Kasumi-1 (cell line): ENCODE data around the gene GPR37L1.

Experiments used
- DNase-seq, 2 experiments: peaks; one replicate each; lab custom pipeline; 2025; lab: John Stamatoyannopoulos, UW

The GPR37L1 gene

GRCh38 chr1:202122639-202123335 lies at the start of gene GPR37L1:
Gene GPR37L1, plus strand, starts transcription at chr1:202122917. Its CDS starts 47 bp downstream, at chr1:202122964.
- DNase-seq: no peak

GRCh38 chr1:202073206-202073605 lies 49.5 kb upstream of the GPR37L1 start:
- DNase-seq: no peak

GRCh38 chr1:202074985-202075384 lies 47.7 kb upstream of the GPR37L1 start:
- DNase-seq: no peak

DNA sequence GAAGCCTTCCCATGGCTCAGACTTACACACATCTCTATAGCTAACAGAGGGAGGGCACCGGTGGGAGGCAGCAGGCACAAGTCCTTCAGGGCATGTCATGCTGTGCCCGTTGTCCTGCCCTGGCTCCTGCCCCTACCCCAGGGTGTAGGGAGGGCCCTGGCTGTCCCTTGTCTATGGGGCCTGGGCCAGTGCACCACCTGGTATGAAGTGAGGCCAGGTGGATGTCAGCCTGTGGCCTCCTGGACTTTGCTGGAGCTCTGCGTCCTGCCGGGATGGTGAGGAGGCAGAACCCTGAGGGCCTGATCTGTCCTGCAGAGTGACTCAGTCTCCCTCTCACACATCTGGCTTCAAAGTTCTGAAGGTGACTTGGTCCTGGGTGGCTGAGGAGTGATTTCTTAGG lies 47.3 kb upstream of the GPR37L1 start:
- DNase-seq: no peak

GRCh38 chr1:202076050-202076511 lies 46.6 kb upstream of the GPR37L1 start:
- no peak for DNase-seq

GRCh38 chr1:202078241-202078640 lies 44.5 kb upstream of the GPR37L1 start:
- DNase-seq: no peak

DNA sequence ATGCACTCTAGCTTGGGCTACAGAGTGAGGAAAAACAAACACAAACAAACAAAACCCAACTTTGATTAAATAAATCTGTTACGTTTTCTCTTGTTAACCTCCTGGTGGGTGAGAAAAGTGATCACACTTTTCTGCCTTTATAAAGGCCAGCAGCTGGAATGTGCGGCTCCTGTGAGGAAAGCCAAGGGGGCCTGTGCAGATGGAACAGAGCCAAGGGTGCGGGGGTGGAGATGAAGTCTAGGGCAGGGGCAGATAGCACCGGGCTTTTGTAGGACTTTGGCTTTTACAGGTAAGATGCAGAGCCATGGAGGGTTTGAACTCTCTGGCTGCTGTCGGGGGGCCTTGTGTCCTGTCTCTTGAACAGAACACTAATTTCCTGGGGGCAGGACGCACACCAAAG lies 40.7 kb upstream of the GPR37L1 start:
- no peak for DNase-seq

DNA sequence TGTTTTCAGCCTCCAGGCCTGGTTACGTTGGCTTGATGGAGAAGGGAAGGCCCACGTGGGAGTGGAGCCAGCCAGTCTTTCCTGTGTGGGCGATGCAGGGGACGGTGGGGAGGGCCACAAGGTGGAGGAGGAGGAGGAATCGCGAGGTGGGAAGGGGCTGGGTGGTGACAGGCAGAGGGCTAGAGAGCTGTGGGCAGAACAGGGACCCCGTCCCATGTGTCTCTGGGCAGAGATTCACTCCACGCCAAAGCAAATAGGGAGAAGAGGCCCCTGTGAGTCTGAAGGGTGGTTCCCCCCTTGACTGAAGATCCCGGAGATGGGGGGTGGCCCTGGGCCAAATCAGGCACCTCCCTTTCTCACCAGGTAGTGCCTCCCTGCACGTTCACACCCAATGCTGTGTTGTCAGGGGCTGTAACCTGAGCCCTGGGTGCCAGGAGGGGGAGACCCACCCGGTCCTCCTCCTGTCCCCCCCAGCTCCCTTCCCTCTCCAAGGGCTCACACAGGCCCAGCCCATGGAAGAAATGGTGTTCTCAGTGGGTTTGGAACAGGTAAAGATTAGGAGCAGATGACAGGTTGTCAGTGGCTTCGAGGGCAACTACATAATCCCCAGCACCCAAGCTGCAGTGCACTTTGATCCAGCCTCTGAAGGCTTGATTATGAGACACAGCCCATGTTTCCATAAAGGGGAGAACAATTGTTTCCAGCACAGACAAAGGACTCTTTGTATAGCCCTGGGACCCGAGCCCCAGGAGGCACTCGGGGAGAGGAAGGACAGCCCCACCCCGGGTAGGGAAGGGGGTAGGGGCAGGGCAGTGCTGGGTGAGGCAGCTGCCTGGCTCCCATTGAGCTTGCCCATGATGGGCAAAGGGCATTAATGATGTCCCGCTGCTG lies 37.7 kb upstream of the GPR37L1 start:
- no peak for DNase-seq

DNA sequence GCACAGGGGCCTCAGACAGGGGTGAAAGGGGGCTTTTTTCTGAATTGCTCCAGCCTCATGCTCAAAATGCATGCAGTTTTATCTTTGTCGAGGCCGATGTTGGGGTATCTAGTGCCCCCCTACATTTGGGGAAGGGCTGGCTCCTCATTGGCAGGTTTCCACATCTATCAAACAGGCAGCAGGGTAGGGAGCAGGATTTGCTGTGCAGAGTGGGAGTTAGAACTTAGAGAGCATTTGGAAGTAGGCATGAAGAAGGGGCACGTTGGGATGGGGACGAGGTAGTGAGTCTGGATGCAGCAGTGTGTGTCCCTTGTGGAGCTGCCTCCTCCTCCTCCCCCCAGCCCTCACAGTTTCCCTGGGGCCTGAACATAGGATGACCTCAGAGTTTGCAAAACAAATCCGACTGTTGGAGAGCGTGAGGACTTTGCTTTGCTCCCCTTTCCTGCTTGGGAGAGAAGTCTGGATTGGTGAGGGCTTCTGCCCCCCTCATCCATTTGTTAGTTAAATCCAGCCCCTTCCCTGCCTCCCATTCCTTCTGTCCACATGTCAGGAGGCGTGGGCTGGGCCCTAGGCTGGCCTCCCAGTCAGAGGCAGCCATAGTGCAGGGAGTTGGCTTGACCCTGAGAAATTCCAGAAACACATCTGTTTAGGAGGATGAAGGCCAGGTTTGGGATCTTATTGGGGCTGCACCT lies 36.9 kb upstream of the GPR37L1 start:
- DNase-seq: no peak

DNA sequence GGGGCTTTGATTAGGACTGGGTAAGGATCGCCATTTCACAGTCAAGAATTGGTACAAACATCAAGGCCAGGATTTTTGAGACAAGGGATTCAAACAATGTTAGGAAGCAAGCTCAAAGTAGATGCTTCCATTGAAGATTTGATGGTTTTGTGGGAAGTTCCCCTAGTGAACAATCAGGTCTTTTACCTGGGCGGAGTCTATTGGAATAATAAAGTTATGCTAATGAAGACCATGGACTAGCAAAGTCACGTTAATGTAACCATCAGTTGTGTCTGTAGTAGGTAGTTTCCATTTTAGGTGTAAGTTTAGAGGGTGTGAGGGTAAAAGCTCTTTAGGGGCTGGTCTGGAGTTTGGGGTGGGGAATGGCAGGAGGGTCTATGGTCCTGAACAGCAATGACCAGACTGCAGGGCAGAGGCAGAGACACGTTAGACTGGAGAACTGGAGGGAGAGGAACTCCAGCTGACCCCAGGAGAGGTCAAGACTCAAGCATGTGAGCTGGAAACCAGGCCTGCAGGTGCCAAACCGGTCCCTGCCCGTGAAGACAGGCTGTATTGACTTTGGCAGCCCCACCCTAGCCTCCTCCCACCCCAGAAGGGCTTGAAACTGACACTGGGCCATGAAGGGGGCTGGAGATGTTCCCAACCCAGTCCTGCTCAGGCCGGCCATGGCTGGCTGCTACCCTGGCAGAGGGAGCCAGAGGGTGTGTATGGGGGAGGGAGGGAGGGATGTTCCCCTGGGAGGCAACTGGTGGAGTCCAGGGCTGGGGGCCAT lies 36.0 kb upstream of the GPR37L1 start:
- DNase-seq: no peak

- no peak for DNase-seq
These were observed 34.5 kb upstream of the GPR37L1 start for GRCh38 chr1:202088206-202088605.

- no peak for DNase-seq
These were observed 31.7 kb upstream of the GPR37L1 start for GRCh38 chr1:202090994-202091393.

DNA sequence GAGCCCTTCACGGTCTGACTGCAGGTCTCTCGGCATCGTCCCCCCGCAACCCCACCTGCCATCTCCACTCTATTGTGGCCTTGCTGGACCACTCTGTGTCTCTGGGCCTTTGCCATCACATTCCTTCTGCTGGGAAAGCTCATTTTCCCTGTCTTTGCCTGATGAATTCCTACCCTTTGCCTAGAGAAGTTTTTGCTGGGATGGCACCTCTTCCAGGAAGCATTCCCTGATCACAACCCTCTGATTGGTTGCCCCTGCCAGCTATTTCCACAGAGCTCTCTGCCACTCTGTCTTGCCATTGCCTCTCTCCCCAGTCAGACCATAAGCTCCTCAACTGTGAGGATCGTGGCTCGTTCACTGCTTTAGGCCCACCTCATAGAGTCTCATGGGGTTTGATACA lies 28.9 kb upstream of the GPR37L1 start:
- DNase-seq: no peak

- DNase-seq: no peak
These were observed 21.5 kb upstream of the GPR37L1 start for GRCh38 chr1:202101184-202101583.

DNA sequence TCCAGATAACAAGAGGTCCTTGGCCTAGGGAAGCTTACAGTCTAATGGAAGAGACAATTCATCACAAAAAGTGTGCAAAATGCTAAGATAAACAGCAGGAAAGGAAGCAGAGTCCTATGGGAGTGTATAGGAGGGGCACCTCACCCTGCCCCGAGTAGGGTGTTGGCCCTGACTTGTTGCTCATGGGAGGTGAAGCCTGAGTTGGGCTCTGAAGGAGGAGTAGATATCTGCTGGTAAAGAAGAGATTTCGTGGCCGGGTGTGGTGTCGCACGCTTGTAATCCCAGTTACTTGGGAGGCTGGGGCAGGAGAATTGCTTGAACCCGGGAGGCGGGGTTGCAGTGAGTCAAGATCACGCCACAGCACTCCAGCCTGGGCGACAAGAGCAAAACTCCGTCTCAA lies 18.6 kb upstream of the GPR37L1 start:
- no peak for DNase-seq

GRCh38 chr1:202105571-202106339 lies 17.0 kb upstream of the GPR37L1 start:
- DNase-seq: no peak

DNA sequence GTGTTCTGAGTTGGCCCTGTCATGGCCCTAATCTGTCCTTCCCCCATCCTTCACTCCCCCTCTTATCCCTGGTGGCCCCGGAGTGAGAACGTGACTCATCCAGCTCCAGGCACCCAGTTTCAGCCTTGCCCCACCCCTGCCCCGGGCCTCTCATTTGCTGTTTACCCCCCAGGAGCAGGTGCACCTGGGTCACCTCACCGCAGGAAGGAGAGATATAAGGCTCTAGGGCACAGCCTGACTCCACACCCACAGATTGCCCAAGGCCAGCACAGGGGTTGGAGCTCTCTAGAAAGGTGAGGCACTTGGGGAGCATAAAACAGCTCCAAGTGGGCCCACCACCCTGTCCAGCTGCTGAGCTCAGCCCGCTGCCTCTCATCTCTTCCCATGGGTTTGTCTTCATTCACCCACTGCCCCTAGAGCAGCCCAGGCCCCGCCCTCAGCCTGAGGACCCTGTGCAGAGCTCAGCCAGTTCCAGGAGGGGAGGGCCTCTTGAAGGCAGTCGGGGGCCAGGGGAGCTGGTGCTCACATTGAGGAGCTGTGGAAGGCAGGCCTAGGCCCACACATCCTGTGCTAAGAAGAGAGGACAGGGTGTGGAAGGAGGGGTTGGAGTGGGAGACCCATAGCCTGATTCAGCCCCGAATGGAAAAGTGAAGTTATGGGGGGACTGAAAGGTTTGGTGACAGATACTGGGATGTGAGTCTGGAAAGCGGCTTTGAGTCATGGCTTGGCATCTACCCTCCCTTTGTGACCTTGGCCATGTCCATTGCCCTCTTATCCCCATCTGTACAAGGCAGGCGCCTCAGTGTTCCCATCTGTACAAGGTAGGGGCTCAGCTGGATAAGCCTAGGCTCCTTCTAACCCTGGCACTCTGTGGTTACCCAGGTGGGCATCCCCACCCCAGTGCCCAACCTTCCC lies 16.1 kb upstream of the GPR37L1 start:
- DNase-seq: no peak

DNA sequence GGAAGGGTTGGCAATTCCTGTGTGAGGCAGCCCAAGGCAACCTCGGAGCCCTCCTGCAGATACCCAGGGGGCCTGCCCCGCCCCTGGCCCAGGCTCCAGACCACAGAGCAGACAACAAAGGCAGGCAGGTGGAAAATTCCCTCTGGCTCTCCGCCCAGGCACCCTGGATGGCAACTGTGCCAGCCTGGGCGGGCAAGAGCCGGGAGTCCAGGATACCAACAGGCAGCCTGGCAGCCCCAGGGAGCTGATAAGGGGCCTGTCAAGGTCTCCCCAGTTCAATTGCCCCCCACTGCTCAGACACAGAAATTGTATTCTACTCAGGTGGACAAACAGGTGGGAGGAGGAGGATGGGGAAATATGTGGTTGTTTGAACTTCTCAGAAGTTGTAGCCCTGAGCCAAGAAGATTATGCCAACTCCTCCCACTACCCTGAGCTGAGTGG lies 15.4 kb upstream of the GPR37L1 start:
- no peak for DNase-seq

DNA sequence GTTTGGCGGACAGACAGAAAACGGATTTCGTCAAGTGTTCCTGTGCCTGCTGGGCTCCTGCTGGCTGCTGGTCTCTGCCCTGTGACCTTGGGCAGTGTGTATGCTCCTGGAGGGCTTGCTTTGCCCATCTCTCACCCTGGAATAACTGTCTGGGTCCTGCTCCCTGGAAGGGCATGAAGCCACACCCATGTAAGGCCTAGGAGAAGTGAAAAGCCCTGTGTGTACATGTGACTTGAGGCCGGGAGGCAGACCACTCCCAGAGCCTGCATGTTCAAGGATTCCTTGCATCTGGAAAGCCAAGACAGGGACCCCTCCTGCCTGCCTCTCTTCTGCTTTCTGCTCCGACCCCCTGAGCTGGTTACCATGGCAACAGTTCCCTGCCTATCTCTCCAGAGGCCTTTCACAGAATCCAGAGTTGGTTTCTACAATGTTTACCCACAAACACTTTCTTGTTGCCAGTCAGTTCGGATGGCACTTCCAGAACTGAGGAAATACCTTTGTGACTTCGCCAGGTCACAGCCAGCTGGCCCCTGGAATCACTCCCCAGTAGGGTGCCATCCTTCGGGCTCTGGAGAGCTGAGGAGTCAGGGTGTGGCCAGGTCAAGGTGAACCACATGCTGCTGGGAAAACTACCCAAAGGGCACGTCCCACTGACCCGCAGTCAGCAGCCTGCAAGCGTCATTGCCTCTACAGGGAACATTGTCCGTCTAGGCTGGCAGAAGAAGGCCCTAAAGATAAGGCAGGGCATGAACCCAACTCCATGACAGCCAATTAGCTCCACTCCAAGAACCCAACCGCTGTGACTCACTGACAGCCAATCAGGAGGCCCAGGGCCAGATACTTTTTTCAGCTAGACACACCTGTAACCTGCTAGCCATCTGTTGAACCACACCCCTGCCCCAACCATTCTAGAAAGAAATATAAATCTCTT lies 14.7 kb upstream of the GPR37L1 start:
- no peak for DNase-seq
